ENCODE results near the gene KCTD18.

Gene KCTD18

DNA sequence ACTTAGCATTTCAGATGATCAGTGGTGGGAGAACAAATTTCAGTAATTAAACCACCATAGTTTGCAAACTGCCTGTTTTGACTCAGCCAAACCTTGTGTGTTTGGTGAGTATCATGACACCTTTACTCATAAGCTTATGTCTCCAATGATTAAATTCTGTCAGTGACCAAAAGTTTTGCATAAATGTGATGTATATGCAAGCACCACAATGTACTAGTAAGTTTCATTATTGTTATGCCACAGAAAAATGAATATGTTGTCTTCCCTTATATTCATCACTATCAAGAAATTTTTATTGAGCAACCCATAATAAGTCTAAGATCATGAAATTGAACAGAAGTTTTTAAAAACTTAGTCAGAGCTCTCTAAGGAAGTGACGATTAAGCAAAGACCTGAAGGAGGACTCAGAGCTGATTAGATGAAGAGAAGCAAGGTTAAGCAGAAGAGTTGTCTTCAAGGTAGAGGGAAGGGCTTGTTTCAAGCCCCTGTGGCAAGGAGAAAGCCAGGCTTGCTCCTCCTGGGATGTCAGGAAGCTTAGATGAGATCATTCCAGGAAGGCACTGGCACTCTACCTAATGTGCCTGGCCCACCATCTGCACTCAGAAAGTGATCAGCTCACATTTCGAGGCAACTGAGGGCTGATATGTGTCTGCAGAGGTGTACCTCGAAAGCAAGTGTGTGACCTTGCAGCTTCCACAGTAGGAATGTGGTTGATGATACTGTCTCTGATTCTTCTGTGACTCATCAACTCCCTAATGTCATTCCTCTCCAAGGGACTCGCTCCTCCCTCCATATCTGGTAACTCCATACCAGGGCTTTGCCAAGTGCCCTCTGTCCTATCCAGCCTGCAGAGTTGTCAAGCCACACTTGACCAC is 54.7 kb downstream of the KCTD18 start:
- DNase-seq = no peak

DNA sequence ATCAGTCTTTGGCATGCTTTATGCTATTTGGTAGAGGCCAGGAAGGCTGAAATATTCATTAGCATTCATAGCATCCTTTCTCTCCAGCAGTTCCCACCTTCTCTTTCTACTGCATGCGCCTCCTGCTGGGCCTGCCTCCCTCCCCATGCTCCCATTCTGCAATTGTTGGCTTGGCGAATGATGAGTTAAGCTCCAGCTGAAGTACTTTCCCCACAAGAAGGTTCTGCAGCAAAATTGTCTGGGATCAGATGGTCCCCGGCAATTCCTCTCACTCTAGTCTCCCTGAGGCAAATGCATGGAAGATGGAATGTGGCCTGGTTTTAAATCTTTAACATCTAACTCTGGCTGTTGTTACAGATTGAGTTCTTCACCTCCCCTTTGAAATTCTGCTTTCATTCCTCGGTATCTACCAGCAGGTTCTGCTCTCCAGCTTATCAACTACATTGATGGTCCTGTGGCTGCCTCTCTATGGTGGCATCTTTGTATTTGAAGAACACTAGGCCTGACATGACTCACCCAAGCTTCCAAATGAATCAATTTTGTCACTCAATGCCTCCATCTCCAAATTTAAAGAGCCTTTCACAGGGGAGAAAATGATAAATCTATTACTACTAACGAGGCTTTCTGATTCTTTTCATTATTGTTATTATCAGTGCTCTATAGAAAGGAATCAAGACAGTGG is 55.9 kb downstream of the KCTD18 start:
- no peak for DNase-seq

DNA sequence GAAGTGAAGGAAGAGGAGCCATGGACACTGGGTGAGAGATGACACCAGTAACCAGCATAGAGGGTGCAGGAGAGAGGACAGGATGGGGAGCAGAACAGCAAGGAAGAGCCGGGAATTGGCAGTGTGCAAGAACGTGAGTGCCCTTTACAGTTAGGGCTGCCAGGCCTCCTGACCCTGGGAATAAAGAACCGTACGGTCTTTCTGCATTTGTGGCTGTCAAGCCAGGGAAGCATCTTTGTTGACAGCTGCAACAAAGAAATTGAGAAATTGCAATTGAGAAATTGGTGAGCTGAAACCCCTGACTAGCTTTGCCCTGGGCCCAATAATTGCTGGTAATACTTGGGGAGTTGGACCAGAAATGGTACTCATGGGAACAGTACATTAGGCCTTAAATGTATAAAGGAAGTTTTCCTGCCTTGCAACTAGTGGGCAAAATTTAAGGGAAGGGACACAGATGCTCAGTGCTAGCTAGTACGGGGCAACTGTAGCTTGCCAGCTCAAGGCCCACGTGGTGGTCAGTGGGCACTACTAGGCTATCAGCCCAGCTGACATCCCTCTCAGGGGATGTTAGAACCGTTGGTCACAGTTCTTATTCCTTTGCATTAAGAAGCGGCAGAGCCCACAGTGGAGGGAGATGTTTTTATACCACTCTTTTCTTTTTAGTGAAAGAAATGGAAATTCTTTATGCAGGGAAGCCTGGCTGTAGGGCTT is 56.6 kb downstream of the KCTD18 start:
- no peak for DNase-seq

DNA sequence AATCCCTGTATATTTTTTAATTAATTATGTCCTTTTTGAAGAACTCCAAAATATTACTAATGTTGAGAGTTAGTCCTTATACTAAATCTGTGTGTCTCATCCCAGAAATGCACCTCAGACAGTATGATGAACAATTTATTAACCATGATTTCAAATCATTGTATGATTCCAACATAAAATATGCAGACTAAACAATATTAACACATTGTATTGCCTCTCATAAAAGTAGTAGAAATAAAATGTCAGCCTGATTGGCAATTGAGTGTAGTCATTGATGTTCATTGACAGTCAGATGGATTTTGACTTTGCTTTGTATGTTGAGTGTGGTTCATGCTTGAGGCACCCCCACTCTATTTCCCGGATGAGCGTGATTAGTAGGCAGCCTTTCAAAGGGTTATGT is 57.5 kb downstream of the KCTD18 start:
- DNase-seq = no peak

DNA sequence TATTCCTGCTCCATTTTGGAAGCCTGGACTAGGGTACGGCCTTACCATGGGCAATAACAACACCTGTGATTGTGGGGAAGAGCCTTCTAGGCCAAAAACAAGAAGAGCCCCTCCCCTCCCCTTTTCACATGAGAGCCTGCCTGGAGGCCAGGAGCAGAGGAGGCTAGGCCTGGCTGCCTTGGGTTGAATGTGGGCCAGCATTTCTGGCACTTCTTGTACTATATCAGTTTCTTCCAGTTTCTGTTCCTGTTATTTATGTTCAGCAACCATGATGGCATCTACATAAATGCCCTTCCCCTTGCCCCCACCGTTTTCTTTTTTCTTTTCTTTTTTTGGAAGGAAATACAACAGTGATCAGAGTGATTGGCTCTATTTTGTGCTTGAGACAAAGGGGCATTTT is 58.4 kb downstream of the KCTD18 start:
- no peak for DNase-seq

DNA sequence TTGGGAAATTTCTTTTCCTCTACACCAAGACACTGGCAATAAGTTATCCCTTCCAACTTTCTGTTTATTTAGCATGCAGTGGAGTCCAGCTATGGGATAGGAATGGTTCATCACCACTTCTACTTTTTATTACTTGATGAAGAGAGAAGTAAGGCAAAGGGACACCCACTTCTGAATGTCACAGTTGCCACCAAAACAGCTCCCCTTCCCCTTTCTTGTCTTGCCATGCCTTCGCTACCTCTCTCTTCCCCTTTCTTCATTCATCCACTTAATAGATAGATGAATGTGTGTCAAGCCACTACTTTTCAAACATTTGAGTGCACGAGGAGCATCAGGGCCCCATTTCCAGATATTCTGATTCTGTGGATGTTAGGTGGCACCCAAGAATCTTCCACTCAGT is 59.6 kb downstream of the KCTD18 start:
- DNase-seq = no peak

DNA sequence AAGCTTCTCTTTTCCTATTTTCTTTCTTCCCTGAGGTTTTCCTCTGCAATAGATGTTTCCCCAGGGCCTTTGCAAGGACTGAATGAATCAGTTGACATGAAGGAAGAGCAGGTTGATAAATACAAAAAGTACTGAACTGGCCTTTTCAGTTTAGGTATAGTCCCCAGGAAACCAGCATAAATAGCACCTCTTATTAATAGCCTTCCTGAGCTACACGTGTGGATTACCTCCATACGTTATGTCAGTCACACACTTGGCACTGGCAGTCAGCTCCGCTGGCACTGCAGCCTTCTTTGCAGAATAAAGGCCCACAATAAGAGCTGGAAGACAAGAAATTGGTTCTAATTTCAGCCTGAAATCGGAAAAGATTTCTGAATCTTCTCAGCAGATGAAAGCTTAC is 60.7 kb downstream of the KCTD18 start:
- no peak for DNase-seq

DNA sequence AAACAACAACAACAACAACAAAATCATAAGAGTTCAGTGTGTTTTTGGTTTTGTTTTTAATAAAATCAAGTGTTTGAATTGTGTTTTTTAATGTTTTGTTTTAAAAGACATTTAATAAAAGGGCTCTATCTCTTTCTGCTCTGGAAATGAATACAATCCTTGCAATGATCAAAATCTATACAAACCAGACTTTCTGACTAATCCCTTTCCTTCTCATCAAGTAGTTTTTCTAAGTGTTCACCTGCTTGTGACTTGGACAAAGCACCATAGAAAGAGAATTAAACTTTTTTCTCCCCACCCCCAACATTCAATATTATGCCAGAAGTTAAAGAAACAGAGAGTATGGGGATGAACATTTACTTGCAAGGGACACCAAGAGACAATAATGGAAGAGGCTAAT is 61.4 kb downstream of the KCTD18 start:
- no peak for DNase-seq

DNA sequence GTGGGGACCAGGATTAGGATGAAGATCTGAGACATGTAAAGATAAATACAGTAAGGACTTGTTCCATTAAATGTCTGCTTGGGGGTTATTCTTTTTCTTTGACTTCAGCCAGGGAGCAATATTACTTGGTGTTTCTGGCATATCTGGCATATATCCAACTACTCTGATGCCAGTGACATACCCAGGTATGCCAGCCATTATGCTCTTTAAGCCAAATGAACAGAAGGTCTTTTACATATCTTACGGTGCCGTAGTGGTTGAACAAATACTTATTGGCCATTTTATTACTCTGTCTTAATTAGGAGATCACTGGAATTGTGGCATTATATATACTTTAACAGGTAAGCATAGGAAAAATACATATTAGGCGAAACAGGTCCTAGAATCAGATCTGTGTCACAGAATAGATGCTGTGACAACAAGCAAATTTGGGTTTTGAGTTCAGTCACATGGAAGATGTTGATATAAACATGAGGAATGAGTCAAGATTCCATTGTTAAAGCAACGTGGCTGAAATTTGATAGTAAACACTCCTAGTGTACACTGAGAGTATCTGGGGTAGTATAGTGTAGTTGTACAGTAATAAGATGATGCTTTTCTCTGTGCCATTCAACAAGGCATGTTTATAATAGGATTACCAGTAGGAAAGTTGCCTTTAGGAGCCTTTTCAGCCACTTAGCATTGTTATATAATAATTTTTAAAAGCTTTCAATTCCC is 62.6 kb downstream of the KCTD18 start:
- DNase-seq = peak; percentile 65

DNA sequence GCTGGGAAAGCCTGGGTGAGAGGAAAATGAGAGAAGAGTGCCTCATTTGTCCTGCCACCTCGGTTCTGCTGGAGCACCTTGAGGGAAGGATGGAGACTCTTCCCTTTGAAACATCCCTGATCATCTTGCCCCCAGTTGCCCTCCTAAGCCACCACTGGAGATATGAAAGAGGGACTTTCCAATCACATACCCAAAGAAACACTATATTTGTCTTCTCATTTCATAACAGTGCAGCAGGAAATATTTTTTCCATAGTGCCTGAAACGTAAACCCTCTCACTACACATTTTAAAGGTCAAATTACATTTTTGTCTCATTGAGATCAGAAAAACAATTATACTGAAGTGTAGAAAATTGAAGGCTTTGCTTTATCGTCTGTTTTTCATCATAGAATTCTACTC is 63.3 kb downstream of the KCTD18 start:
- DNase-seq = peak; percentile 26

DNA sequence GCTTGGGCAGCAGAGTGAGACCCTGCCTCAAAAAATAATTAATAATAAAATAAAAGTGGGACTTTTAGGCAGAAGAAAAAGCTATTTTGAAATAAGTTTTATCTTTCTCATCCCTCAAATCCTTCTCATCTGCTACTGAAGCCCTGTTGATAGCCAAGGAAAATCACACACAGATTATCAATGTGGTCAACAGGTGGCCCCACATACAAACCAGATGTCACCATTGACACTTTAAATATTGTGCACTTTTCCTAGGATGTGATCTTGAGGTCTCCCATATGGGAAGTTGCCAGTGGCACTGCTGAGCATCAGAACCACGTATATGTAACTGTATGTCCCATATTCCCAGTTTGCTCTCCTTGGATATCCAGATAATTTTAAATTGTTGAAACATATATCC is 64.6 kb downstream of the KCTD18 start:
- no peak for DNase-seq

DNA sequence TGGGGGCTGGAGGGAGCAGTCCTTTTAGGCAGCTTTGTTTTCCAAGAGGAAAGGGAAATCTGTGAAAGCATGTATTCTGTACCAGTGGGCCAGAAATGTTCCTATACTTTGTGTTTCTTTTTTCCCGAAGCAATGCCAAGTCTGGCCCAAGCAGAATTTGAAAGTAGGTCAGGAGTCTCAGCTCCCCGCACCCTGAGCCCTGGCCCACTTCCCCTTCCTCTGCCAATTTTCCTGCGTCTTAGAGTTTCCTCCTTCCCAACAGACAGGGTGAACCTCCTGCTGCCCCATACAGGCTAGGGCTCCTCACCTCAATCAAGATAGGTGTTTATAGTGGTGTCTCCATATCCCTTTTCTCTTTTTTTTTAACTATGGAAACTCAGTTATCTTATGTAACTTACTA is 65.3 kb downstream of the KCTD18 start:
- DNase-seq = no peak

DNA sequence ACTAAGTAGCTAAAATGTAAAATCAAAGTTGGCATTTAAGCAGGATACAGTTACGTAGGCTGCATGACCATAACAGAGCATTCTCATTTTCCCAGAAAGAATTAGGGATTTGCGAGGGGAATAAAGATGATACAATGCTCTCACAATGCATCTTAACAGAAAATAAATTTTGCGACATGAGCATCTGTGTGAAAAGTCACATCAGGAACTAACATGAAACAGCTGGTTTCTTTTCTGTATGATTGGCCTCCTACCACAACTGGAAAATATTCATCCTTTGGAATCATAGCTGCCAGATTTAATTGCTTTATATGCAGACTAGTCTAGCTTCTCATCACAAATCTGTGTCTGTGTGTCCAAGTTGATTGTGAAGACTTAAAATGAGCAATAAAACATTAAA is 66.0 kb downstream of the KCTD18 start:
- DNase-seq = no peak

DNA sequence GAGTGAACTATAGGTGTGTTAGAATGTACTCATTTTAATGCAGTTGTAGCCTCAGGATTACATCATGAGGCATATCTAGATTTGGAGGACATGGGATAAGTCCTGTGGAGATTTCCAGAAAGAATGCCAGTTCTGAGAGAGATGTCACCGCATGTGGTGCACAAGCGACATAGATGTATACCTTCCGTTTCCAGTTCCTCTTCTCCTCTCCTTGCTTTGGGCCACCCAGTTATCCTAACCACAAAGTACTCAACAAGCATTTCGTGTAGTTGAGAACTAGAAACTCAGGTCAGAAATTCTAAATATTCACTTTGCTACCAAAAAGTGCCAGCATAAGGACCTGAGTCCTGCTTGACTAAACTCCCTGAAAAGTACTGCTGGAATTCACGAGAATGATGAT is 66.5 kb downstream of the KCTD18 start:
- no peak for DNase-seq

DNA sequence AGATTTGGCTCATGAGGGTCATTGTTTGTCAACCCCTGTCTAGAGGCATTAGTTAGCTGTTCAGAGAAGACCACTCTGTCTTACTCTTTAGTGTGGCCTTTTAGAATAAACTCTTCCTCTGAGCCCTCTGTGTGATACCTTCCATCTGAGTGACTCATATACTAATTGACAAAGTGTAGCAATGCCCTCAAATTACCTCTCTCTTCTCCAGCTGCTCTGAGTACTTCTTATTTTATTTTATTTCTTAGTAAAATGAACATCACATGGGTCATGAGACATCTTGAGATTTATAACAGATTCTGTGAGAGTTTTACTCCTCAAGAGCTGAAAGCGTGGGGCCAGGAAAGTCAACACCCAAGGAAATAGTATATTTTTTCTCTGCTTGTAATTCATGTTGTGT is 67.4 kb downstream of the KCTD18 start:
- DNase-seq = no peak

DNA sequence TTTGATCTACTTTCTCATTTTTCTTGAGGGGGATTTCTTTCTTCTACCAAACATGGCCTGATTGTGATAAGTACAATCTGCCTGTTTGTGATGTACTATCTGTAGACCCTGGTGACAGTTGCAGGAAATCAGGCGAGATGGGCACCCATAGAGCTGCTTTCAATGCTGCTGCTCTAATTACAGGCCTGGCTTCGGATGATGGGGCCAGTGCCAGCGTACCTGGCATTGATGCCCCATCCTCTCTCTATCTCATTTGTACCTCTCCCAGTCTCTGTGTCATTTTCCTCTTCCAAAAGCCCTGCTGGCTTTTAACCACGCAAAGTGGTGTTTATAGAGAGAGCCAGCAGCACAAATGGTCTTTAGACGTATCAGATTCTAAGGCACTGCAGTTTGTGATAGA is 69.9 kb downstream of the KCTD18 start:
- DNase-seq = no peak

Measured in NCI-H2171 treated with DMSO at 0.1 percent for 48 hours (cell line).